IMR-90 (cell line): ENCODE data around the gene IQCE. TPM values are rescaled to one million over a fixed set of nuclear protein-coding genes. Genes with fewer than 3 reads are reported as not detected.

Experiments
- ATAC-seq: fragments of 200-7000 bp; cut with Tn5 transposase; 2 replicates; pipeline ENCODE4 v1.9.1; 2020; ENCODE audit warnings: low read depth, mild to moderate bottlenecking, moderate library complexity
- BruUV-seq: library from RNA; stranded (reverse); fragments of 400-500 nt; replicated peaks from 2 replicates; lab custom pipeline; 2021; lab: Mats Ljungman, UMichigan
- CTCF ChIA-PET: fragments of 300-600 bp; formaldehyde crosslinking; extraction: SDS; loops from one replicate; lab custom pipeline; 2021; ENCODE audit warnings: antibody characterized with exemption; lab: Yijun Ruan, JAX
- POLR2A ChIA-PET: fragments of 300-600 bp; sonication (Branson Sonifier 250); formaldehyde crosslinking; loops from one replicate; lab custom pipeline; 2022; ENCODE audit warnings: antibody characterized with exemption; ENCODE audit not compliant: unreplicated experiment; lab: Charles Lee
- DNase-seq: peaks from one replicate; pipeline ENCODE4 v3.0.0; 2013
- H2AFZ ChIP-seq: replicated peaks from 2 replicates; pipeline ENCODE3; 2013; ENCODE audit warnings: low read length, mild to moderate bottlenecking; ENCODE audit not compliant: poor library complexity
- H2AK5ac ChIP-seq: 2 replicates; pipeline ENCODE4 v1.6.1; 2013; ENCODE audit warnings: low read depth, low read length, inconsistent platforms
- H2AK9ac ChIP-seq: replicated peaks from 2 replicates; pipeline ENCODE3; 2013; ENCODE audit warnings: mild to moderate bottlenecking, low read depth, low read length, moderate library complexity; ENCODE audit not compliant: poor library complexity
- H2BK120ac ChIP-seq: 2 replicates; pipeline ENCODE4 v1.6.1; 2013; ENCODE audit warnings: low read depth, low read length, inconsistent platforms
- H2BK15ac ChIP-seq: 3 replicates; pipeline ENCODE4 v1.6.1; 2013; ENCODE audit warnings: low read depth, low read length, inconsistent platforms
- H2BK20ac ChIP-seq: 2 replicates; pipeline ENCODE4 v1.6.1; 2013; ENCODE audit warnings: low read depth, mild to moderate bottlenecking, inconsistent platforms, low read length, moderate library complexity
- H2BK5ac ChIP-seq: 2 replicates; pipeline ENCODE4 v1.6.1; 2013; ENCODE audit warnings: mild to moderate bottlenecking, low read depth, low read length, inconsistent platforms; ENCODE audit not compliant: poor library complexity, severe bottlenecking
- H3K14ac ChIP-seq: replicated peaks from 2 replicates; pipeline ENCODE4 v1.6.1; 2013; ENCODE audit warnings: low read depth, low read length, inconsistent platforms
- H3K18ac ChIP-seq: 2 replicates; pipeline ENCODE4 v1.6.1; 2013; ENCODE audit warnings: low read depth, low read length, control low read depth
- H3K23ac ChIP-seq: 2 replicates; pipeline ENCODE4 v1.6.1; 2013; ENCODE audit warnings: low read depth, low read length, inconsistent platforms
- H3K27ac ChIP-seq: 2 replicates; pipeline ENCODE4 v1.5.1; 2013; ENCODE audit warnings: mild to moderate bottlenecking, control low read depth, low read length; ENCODE audit not compliant: insufficient read depth
- H3K27me3 ChIP-seq: 2 replicates; pipeline ENCODE4 v1.6.1; 2013; ENCODE audit warnings: low read length; ENCODE audit not compliant: control insufficient read depth, insufficient read depth
- H3K36me3 ChIP-seq: 2 replicates; pipeline ENCODE4 v1.6.1; 2013; ENCODE audit warnings: low read length, mixed read lengths; ENCODE audit not compliant: control insufficient read depth, insufficient read depth
- H3K4ac ChIP-seq: 2 replicates; pipeline ENCODE4 v1.6.1; 2013; ENCODE audit warnings: low read depth, low read length, inconsistent platforms
- H3K4me1 ChIP-seq: 2 replicates; pipeline ENCODE4 v1.6.1; 2013; ENCODE audit warnings: low read length, mixed read lengths; ENCODE audit not compliant: control insufficient read depth, insufficient read depth
- H3K4me2 ChIP-seq: 2 replicates; pipeline ENCODE4 v1.6.1; 2013; ENCODE audit warnings: low read depth, mild to moderate bottlenecking, control low read depth, low read length, moderate library complexity
- H3K4me3 ChIP-seq: 2 replicates; pipeline ENCODE4 v1.5.1; 2013; ENCODE audit warnings: low read depth, mild to moderate bottlenecking, control low read depth, low read length, moderate library complexity; ENCODE audit not compliant: insufficient read depth
- H3K56ac ChIP-seq: 2 replicates; pipeline ENCODE4 v1.6.1; 2013; ENCODE audit warnings: low read length, inconsistent platforms; ENCODE audit not compliant: insufficient read depth; ENCODE audit errors: extremely low read depth
- H3K79me1 ChIP-seq, 2 experiments: 2 replicates each; pipeline ENCODE4 v1.6.1; 2013; ENCODE audit warnings: low read length in 2 of 2, inconsistent platforms in 1 of 2, low read depth in 1 of 2
- H3K9ac ChIP-seq: 2 replicates; pipeline ENCODE4 v1.6.1; 2013; ENCODE audit warnings: low read depth, low read length, control low read depth
- H3K9me1 ChIP-seq: 2 replicates; pipeline ENCODE4 v1.6.1; 2013; ENCODE audit warnings: low read length, inconsistent platforms; ENCODE audit not compliant: insufficient read depth
- H3K9me3 ChIP-seq: 2 replicates; pipeline ENCODE4 v1.6.1; 2013; ENCODE audit warnings: low read length; ENCODE audit not compliant: control insufficient read depth, insufficient read depth
- H4K20me1 ChIP-seq: 2 replicates; pipeline ENCODE4 v1.6.1; 2013; ENCODE audit warnings: low read length, inconsistent platforms; ENCODE audit not compliant: insufficient read depth
- H4K5ac ChIP-seq: 2 replicates; pipeline ENCODE4 v1.6.1; 2013; ENCODE audit warnings: mild to moderate bottlenecking, low read depth, low read length, control low read depth
- H4K8ac ChIP-seq, 2 experiments: 2 replicates each; pipeline ENCODE4 v1.6.1; 2013; ENCODE audit warnings: low read depth in 2 of 2, low read length in 2 of 2, control low read depth in 1 of 2, inconsistent platforms in 1 of 2
- H4K91ac ChIP-seq: 2 replicates; pipeline ENCODE4 v1.6.1; 2013; ENCODE audit warnings: low read depth, low read length, inconsistent platforms; ENCODE audit not compliant: insufficient read depth
- CEBPB ChIP-seq: IDR thresholded peaks from 2 replicates; pipeline ENCODE4 v1.6.1; 2012; ENCODE audit warnings: low read depth, low read length, improper control_type of control experiment
- CHD1 ChIP-seq: IDR thresholded peaks from 2 replicates; pipeline ENCODE4 v1.6.1; 2012; ENCODE audit warnings: low read depth, low read length, improper control_type of control experiment
- SMC3 ChIP-seq: fragments of 150-350 bp; IDR thresholded peaks from 2 replicates; pipeline ENCODE4 v1.6.1; 2016; ENCODE audit warnings: low read depth, mild to moderate bottlenecking, antibody characterized with exemption, low read length, moderate library complexity
- WGBS, 2 experiments: methylation state at CpG; one replicate each; pipeline versions ENCODE4 v1.1.5 to v1.1.7; 2013; ENCODE audit warnings: missing lambda C conversion rate in 2 of 2; ENCODE audit not compliant: insufficient read length in 1 of 2; ENCODE audit errors: extremely low coverage in 2 of 2; 5-methylcytosine and 5-hydroxymethylcytosine counted together
- dilution Hi-C: fragments of 300-500 bp; cut with HindIII; formaldehyde crosslinking; loops from one replicate; pipeline ENCODE4 v1.14.3; 2018; ENCODE audit warnings: low sequenced_read_pairs; ENCODE audit not compliant: unreplicated experiment
- in situ Hi-C: fragments of 300-500 bp; cut with MboI; formaldehyde crosslinking; loops from 3 replicates; pipeline ENCODE4 v1.14.3; 2019; ENCODE audit warnings: low sequenced_read_pairs, inconsistent platforms, mixed read lengths
- intact Hi-C: fragments of 100-400 bp; cut with micrococcal nuclease; formaldehyde crosslinking; loops from 2 replicates; pipeline ENCODE4 v1.10.0; 2022
- polyA plus RNA-seq, 3 experiments: library from polyadenylated mRNA; depleted of rRNA; stranded (reverse); fragments of >200 nt; gene quantifications; 2 replicates each; pipeline ENCODE4 v1.2.3, GENCODE V29; 2012; ENCODE audit warnings: low replicate concordance in 1 of 3
- total RNA-seq: library from RNA; depleted of rRNA; stranded (reverse); fragments of >200 nt; gene quantifications from 2 replicates; pipeline ENCODE4 v1.2.3, GENCODE V29; 2012

IQCE gene
- total and polyA plus RNA-seq, 2 of the 4 experiments (the other 2 are of a cell fraction): 5.0 to 6.3 TPM

DNA sequence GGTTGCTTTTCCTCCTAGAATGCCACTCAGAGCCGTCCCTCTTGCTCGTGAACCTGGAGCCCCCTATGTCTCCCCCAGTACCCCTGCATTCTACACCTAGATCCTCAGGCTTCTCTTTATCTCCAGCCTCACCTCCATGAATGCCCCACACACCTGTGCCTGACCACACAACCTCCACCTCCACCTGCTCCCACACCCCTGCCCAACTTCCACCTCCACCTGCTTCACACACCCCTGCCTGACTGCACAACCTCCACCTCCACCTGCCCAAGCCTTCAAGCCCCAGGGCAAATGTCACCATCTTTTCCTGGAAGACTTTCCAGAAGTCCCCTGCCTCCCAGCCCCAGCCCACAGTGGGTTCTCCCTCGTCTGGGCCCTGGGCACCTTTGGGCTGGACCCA lies 46.1 kb upstream of the IQCE start:
- no peak overlapping the region for H2AFZ ChIP-seq
- H3K4me1 ChIP-seq: peaks cover 22% of the 10 kb centered on the region
- H3K23ac ChIP-seq: no peak overlapping the region
- no TSS peak for BruUV-seq
- H4K8ac ChIP-seq: no peak overlapping the region
- H3K27ac ChIP-seq: no peak overlapping the region
- dilution Hi-C loops (no loop called here), in situ Hi-C loops (no loop called here), intact Hi-C loops (no loop called here)
- H2BK15ac ChIP-seq: no peak overlapping the region
- CTCF ChIA-PET: no interaction called here
- no peak for DNase-seq
- no peak overlapping the region for H3K4me2 ChIP-seq
- H2BK5ac ChIP-seq: no peak overlapping the region
- ATAC-seq: no peak
- H3K36me3 ChIP-seq: no peaks in the 10 kb centered on the region
- H3K4ac ChIP-seq: no peak overlapping the region
- no peak overlapping the region for H4K91ac ChIP-seq
- H2AK5ac ChIP-seq: 0 out of 2 replicates have a peak overlapping the region, but pooled peaks have one; percentile 29
- no peaks in the 10 kb centered on the region for H3K9me3 ChIP-seq
- TF ChIP-seq CEBPB: no peak
- TF ChIP-seq CHD1: no peak
- no peak for TF ChIP-seq SMC3
- H3K14ac ChIP-seq: no peak overlapping the region
- H4K5ac ChIP-seq: no peak overlapping the region
- no peak overlapping the region for H3K18ac ChIP-seq
- peaks cover 0 to 3% of the 10 kb centered on the region in 2 experiments; a peak in 2 of 4 replicates for H3K79me1 ChIP-seq
- H2AK9ac ChIP-seq: no peak overlapping the region
- POLR2A ChIA-PET: no interaction called here
- no peaks in the 10 kb centered on the region for H4K20me1 ChIP-seq
- H3K9me1 ChIP-seq: peaks cover 12% of the 10 kb centered on the region
- no peak overlapping the region for H3K56ac ChIP-seq
- no peak overlapping the region for H3K4me3 ChIP-seq
- no peak overlapping the region for H3K9ac ChIP-seq
- WGBS, 2 experiments: 94% methylated on average over 2 of the region's 3 CpGs; no CpG with 5 or more reads in 1 of the 2 experiments
- no peak overlapping the region for H2BK120ac ChIP-seq
- peaks cover 1% of the 10 kb centered on the region; the same call in 1 of the 2 replicates for H3K27me3 ChIP-seq
- H2BK20ac ChIP-seq: no peak overlapping the region
